ENCODE results near the gene DOK5. TPM values are rescaled to one million over a fixed set of nuclear protein-coding genes. Genes with fewer than 3 reads are reported as not detected.
"Not testable (repeated sequence)": the region's sequence is repeated elsewhere in the genome, so short reads cannot be mapped to it uniquely, and the experiment has no call there.

DOK5 gene
- total and polyA plus RNA-seq, 9 of the 15 experiments (the other 6 are each of a cell fraction or from before 2014, with no cell fraction given), result not detected

DNA sequence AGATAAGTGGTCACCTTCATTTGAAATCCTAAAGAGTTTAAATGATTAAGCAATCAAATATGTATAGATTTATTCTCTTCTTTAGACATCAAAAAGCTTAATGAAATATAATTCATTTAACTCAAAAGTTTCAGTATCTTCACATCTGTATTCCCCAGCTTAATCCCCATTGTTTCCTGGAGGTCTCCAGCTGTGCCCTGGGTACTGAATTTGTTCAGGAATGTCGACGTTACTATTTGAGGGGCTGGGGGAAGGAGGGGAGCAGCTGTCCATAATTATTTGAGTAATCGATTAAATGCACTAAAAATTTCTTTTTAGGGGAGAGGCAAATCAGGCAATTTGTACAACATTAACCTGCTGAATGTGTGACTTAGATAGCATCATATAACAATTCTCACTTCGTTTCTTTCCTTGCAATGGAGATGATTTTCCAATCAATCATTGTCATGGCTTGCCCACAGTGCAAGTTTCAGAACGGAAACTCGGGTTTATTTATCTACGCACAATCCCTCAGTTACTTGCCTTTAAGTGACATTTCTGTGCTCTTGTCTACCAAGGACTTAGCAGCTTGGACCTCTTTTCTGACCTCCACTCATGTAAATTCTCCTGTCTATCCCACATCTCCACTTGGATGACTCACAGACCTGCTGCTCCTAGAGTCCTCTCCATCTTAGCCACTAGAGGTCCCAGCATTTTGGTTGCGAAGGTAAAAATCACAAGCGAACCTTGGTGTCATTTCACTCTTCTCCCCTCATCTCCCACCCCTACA lies 3.9 kb downstream of the DOK5 start (continued):
- TF ChIP-seq, protein P1, sequence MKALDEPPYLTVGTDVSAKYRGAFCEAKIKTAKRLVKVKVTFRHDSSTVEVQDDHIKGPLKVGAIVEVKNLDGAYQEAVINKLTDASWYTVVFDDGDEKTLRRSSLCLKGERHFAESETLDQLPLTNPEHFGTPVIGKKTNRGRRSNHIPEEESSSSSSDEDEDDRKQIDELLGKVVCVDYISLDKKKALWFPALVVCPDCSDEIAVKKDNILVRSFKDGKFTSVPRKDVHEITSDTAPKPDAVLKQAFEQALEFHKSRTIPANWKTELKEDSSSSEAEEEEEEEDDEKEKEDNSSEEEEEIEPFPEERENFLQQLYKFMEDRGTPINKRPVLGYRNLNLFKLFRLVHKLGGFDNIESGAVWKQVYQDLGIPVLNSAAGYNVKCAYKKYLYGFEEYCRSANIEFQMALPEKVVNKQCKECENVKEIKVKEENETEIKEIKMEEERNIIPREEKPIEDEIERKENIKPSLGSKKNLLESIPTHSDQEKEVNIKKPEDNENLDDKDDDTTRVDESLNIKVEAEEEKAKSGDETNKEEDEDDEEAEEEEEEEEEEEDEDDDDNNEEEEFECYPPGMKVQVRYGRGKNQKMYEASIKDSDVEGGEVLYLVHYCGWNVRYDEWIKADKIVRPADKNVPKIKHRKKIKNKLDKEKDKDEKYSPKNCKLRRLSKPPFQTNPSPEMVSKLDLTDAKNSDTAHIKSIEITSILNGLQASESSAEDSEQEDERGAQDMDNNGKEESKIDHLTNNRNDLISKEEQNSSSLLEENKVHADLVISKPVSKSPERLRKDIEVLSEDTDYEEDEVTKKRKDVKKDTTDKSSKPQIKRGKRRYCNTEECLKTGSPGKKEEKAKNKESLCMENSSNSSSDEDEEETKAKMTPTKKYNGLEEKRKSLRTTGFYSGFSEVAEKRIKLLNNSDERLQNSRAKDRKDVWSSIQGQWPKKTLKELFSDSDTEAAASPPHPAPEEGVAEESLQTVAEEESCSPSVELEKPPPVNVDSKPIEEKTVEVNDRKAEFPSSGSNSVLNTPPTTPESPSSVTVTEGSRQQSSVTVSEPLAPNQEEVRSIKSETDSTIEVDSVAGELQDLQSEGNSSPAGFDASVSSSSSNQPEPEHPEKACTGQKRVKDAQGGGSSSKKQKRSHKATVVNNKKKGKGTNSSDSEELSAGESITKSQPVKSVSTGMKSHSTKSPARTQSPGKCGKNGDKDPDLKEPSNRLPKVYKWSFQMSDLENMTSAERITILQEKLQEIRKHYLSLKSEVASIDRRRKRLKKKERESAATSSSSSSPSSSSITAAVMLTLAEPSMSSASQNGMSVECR (CRISPR knock-in tag; IDR thresholded peaks at IDR 0.05), result no peak
- TF ChIP-seq RFX5 (IDR thresholded peaks at IDR 0.05; ENCODE audit: low read depth, low read length), result no peak
- no peak for TF ChIP-seq EZH2 (IDR thresholded peaks at IDR 0.05; ENCODE audit: borderline replicate concordance, low read depth, low read length)
- no peak for TF ChIP-seq ZFX (CRISPR knock-in tag; IDR thresholded peaks at IDR 0.05)
- TF ChIP-seq ZNF121 (CRISPR knock-in tag; conservative IDR thresholded peaks at IDR 0.05), result no peak
- TF ChIP-seq TRIM24 (IDR thresholded peaks at IDR 0.05), result no peak

GRCh38 chr20:54479937-54480336 lies 4.5 kb downstream of the DOK5 start:
- CTCF ChIA-PET (ENCODE audit: low intra/inter-chr PET ratio); H3K4me3 ChIP-seq; FAIRE-seq; H4K20me1 ChIP-seq (replicated peaks; ENCODE audit: control insufficient read depth, insufficient read depth, low read length); H3K9me3 ChIP-seq (replicated peaks; ENCODE audit: control insufficient read depth, insufficient read depth, low read depth, low read length); H3K4me2 ChIP-seq (ENCODE audit: insufficient read depth, low read length); H2AFZ ChIP-seq (ENCODE audit: low read depth, low read length); DNase-seq (ENCODE audit: extremely low read depth in 1 of 4, low spot score in 3 of 4); in situ Hi-C loops (cut with MboI); ATAC-seq; H3K79me2 ChIP-seq (ENCODE audit: control insufficient read depth, insufficient read depth, low read length); H3K27me3 ChIP-seq (ENCODE audit: control insufficient read depth in 2 of 2, insufficient read depth in 2 of 2, low read length in 2 of 2); H3K9ac ChIP-seq (ENCODE audit: insufficient read depth in 1 of 2, low read depth in 2 of 2, low read length in 2 of 2); POLR2A ChIA-PET; BruUV-seq (replicated peaks); intact Hi-C loops (cut with micrococcal nuclease); H3K9me1 ChIP-seq (ENCODE audit: control insufficient read depth, insufficient read depth, low read length); H3K27ac ChIP-seq (ENCODE audit: extremely low read depth, low read depth, low read length); H3K36me3 ChIP-seq (ENCODE audit: control insufficient read depth, insufficient read depth, low read length); H3K4me1 ChIP-seq (replicated peaks in 1 of 2; ENCODE audit: control insufficient read depth in 2 of 2, insufficient read depth in 2 of 2, low read length in 2 of 2): not testable (repeated sequence)
- 0% methylated on average over 6 of the region's 7 CpGs for WGBS (ENCODE audit: insufficient coverage, low coverage, missing lambda C conversion rate)
- TF ChIP-seq, protein P2, sequence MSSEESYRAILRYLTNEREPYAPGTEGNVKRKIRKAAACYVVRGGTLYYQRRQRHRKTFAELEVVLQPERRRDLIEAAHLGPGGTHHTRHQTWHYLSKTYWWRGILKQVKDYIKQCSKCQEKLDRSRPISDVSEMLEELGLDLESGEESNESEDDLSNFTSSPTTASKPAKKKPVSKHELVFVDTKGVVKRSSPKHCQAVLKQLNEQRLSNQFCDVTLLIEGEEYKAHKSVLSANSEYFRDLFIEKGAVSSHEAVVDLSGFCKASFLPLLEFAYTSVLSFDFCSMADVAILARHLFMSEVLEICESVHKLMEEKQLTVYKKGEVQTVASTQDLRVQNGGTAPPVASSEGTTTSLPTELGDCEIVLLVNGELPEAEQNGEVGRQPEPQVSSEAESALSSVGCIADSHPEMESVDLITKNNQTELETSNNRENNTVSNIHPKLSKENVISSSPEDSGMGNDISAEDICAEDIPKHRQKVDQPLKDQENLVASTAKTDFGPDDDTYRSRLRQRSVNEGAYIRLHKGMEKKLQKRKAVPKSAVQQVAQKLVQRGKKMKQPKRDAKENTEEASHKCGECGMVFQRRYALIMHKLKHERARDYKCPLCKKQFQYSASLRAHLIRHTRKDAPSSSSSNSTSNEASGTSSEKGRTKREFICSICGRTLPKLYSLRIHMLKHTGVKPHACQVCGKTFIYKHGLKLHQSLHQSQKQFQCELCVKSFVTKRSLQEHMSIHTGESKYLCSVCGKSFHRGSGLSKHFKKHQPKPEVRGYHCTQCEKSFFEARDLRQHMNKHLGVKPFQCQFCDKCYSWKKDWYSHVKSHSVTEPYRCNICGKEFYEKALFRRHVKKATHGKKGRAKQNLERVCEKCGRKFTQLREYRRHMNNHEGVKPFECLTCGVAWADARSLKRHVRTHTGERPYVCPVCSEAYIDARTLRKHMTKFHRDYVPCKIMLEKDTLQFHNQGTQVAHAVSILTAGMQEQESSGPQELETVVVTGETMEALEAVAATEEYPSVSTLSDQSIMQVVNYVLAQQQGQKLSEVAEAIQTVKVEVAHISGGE (CRISPR knock-in tag; IDR thresholded peaks at IDR 0.05), result peak in 1 of 3 experiments; percentile 81; a peak in 2 of 6 replicates

Measured in K562 (cell line).